Measurements from ENCODE around the gene PUS10.

DNA sequence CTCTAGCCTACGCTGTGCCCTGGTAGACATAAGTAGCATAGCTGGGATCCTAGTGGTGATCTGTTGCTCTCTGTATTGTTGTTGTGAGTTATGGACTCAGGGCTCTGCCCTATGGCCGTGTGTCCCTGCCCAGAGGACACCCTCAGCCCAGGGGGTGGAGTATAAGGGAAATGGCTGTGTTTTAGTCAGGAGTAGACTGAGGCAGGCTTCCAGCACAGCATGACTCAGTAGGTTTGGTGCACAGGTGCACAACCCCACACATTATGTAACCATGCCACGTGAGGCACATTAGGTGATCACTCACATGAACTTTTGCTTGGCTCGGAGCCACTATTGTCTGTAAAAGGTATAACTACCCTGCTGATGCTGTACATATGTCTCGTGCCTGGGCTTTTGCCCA, 60.4 kb downstream of the PUS10 start:
- no peak for TF ChIP-seq EZH2phosphoT487 (IDR thresholded peaks at IDR 0.05; ENCODE audit: borderline replicate concordance, low read depth, low read length)
- TF ChIP-seq, protein P1, sequence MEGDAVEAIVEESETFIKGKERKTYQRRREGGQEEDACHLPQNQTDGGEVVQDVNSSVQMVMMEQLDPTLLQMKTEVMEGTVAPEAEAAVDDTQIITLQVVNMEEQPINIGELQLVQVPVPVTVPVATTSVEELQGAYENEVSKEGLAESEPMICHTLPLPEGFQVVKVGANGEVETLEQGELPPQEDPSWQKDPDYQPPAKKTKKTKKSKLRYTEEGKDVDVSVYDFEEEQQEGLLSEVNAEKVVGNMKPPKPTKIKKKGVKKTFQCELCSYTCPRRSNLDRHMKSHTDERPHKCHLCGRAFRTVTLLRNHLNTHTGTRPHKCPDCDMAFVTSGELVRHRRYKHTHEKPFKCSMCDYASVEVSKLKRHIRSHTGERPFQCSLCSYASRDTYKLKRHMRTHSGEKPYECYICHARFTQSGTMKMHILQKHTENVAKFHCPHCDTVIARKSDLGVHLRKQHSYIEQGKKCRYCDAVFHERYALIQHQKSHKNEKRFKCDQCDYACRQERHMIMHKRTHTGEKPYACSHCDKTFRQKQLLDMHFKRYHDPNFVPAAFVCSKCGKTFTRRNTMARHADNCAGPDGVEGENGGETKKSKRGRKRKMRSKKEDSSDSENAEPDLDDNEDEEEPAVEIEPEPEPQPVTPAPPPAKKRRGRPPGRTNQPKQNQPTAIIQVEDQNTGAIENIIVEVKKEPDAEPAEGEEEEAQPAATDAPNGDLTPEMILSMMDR (conservative IDR thresholded peaks at IDR 0.05; ENCODE audit: low read length), result no peak
